ENCODE measurements around the gene TEAD4.

DNA sequence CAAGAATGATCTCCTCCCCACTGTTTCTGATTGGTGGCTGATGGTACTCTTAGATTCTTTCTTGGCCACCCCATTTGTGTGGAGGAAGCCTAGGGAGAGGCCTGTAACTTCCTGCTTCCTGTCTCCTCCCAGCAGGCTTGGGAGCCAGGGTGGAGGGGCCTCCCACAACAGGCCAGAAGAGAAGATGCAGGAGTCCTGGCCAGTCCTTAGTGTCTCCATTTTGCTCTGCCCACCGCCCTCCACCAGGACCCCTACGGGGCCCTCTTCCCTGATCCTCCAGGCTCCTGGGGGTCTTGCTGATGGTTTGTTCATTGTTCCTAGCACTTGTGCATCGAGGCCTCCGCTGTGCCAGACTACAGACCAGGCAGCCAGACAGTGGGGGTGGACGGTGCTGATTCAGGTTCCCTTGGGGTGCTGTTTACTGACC lies 124.7 kb downstream of the TEAD4 start:
- TF ChIP-seq, protein P1, sequence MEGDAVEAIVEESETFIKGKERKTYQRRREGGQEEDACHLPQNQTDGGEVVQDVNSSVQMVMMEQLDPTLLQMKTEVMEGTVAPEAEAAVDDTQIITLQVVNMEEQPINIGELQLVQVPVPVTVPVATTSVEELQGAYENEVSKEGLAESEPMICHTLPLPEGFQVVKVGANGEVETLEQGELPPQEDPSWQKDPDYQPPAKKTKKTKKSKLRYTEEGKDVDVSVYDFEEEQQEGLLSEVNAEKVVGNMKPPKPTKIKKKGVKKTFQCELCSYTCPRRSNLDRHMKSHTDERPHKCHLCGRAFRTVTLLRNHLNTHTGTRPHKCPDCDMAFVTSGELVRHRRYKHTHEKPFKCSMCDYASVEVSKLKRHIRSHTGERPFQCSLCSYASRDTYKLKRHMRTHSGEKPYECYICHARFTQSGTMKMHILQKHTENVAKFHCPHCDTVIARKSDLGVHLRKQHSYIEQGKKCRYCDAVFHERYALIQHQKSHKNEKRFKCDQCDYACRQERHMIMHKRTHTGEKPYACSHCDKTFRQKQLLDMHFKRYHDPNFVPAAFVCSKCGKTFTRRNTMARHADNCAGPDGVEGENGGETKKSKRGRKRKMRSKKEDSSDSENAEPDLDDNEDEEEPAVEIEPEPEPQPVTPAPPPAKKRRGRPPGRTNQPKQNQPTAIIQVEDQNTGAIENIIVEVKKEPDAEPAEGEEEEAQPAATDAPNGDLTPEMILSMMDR (IDR thresholded peaks at IDR 0.05), result no peak
- no peak for TF ChIP-seq EZH2 (IDR thresholded peaks at IDR 0.05; ENCODE audit: borderline replicate concordance, insufficient read depth, low read depth, low read length, poor library complexity, severe bottlenecking)

Data from B cell (primary cell).